Transverse colon (tissue), 4 donors: ENCODE data around the gene PCLO. TPM values are rescaled to one million over a fixed set of nuclear protein-coding genes. Genes with fewer than 3 reads are reported as not detected.

Experiments
- DNase-seq: peaks from one replicate; pipeline ENCODE4 v3.0.0-alpha.2; 2019
- H3K27ac ChIP-seq, 4 donors: fragments of 200-600 bp; sonication (generic); 2 replicates each; pipeline ENCODE4 v1.5.1; 2016 to 2018; ENCODE audit warnings: inconsistent platforms in 4 of 4
- H3K27me3 ChIP-seq: fragments of 200-600 bp; sonication (generic); 2 replicates; pipeline ENCODE4 v1.5.1; 2017; ENCODE audit warnings: inconsistent platforms
- H3K36me3 ChIP-seq, 4 donors: fragments of 200-600 bp; sonication (generic); 2 replicates each; pipeline ENCODE4 v1.5.1; 2017 to 2019; ENCODE audit warnings: inconsistent platforms in 4 of 4
- H3K4me1 ChIP-seq, 4 donors: fragments of 200-600 bp; sonication (generic); 2 replicates each; pipeline ENCODE4 v1.5.1; 2017 to 2020; ENCODE audit warnings: inconsistent platforms in 4 of 4
- H3K4me3 ChIP-seq, 4 donors: fragments of 200-600 bp; sonication (generic); 1 replicate in 1 of 4; 2 replicates in 3 of 4; pipeline versions ENCODE4 v1.5.1 to v1.6.1; 2017 to 2019; ENCODE audit warnings: inconsistent platforms in 4 of 4
- H3K9me3 ChIP-seq, 2 donors: fragments of 200-600 bp; sonication (generic); 2 replicates each; pipeline ENCODE4 v1.5.1; 2017 to 2019; ENCODE audit warnings: inconsistent platforms in 2 of 2
- EP300 ChIP-seq: sonication (generic); formaldehyde crosslinking; IDR thresholded peaks from one replicate; pipeline ENCODE4 v1.6.1; 2017; ENCODE audit warnings: antibody characterized with exemption, low read depth
- POLR2A ChIP-seq: fragments of 450-650 bp; IDR thresholded peaks from one replicate; pipeline ENCODE4 v1.6.1; 2016; ENCODE audit warnings: antibody characterized with exemption, mild to moderate bottlenecking, moderate library complexity
- POLR2AphosphoS5 ChIP-seq, 3 donors: sonication (generic); formaldehyde crosslinking; IDR thresholded peaks; one replicate each; pipeline ENCODE4 v1.6.1; 2016; ENCODE audit warnings: antibody characterized with exemption in 3 of 3
- WGBS, 2 donors: methylation state at CpG; one replicate each; pipeline ENCODE4 v1.1.5; 2018; ENCODE audit warnings: low coverage in 1 of 2; 5-methylcytosine and 5-hydroxymethylcytosine counted together
- in situ Hi-C, 4 donors: fragments of 200-750 bp; cut with MboI; loops; one replicate each; pipeline versions ENCODE4 v1.15.0 to v1.15.1; 2017; ENCODE audit warnings: low sequenced_read_pairs in 3 of 4, low pct_ligation_motif_present in 1 of 4, low pct_unique_long_range_greater_than_20kb in 1 of 4
- intact Hi-C: fragments of 100-400 bp; cut with DNase I; formaldehyde crosslinking; loops from one replicate; pipeline ENCODE4 v1.15.1; 2023; ENCODE audit warnings: low total_unique reads
- total RNA-seq, 4 donors: library from RNA; depleted of rRNA; stranded (reverse); fragments of >200 nt; gene quantifications; one replicate each; pipeline ENCODE4 v1.1.0, GENCODE V29; 2016
- TF ChIP-seq, protein P1 (sequence below), 5 experiments: fragments of 200-600 bp in 3 of 5; fragments of 450-650 bp in 2 of 5; sonication (generic) in 3 of 5; IDR thresholded peaks; 1 replicate in 2 of 5; 2 replicates in 3 of 5; pipeline ENCODE4 v1.5.1; 2016 to 2017; ENCODE audit warnings: antibody characterized with exemption in 5 of 5, inconsistent platforms in 3 of 5, mild to moderate bottlenecking in 2 of 5, moderate library complexity in 1 of 5

The PCLO gene
- total RNA-seq, 4 donors from 2014 or later = 9.8 to 39.8 (median 16.2) TPM

DNA sequence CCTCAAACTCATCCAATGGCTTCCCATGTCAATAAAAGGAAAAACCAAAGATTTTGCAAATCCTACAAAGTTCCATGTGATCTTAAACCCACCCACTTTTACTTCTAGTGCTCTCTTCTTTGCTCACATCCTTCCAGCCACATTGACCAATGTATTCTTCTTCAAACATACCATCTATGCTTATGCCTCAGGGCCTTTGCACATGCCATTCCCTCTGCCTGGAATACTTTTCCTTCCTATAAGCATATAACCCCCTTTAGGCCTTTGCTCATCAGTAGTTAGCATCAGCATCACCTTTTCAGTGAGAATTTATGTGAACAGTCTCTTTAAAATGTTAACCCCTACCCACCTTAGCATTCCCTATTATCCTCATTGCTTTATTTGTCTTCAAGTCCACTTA is 11.0 kb upstream of the PCLO start:
- H3K4me3 ChIP-seq = no peak overlapping the region
- no peaks in the 10 kb centered on the region for H3K4me1 ChIP-seq
- no peaks in the 10 kb centered on the region for H3K9me3 ChIP-seq
- intact Hi-C loops (no loop called here), in situ Hi-C loops (no loop called here)
- no peaks in the 10 kb centered on the region for H3K27me3 ChIP-seq
- no peak for DNase-seq
- no peak for TF ChIP-seq POLR2A
- TF ChIP-seq EP300 = no peak
- no peak for TF ChIP-seq POLR2AphosphoS5 (IDR thresholded peaks at IDR 0.05)
- TF ChIP-seq, protein P1, sequence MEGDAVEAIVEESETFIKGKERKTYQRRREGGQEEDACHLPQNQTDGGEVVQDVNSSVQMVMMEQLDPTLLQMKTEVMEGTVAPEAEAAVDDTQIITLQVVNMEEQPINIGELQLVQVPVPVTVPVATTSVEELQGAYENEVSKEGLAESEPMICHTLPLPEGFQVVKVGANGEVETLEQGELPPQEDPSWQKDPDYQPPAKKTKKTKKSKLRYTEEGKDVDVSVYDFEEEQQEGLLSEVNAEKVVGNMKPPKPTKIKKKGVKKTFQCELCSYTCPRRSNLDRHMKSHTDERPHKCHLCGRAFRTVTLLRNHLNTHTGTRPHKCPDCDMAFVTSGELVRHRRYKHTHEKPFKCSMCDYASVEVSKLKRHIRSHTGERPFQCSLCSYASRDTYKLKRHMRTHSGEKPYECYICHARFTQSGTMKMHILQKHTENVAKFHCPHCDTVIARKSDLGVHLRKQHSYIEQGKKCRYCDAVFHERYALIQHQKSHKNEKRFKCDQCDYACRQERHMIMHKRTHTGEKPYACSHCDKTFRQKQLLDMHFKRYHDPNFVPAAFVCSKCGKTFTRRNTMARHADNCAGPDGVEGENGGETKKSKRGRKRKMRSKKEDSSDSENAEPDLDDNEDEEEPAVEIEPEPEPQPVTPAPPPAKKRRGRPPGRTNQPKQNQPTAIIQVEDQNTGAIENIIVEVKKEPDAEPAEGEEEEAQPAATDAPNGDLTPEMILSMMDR (IDR thresholded peaks at IDR 0.05) = no peak
- no peak overlapping the region for H3K27ac ChIP-seq
- H3K36me3 ChIP-seq = no peaks in the 10 kb centered on the region

DNA sequence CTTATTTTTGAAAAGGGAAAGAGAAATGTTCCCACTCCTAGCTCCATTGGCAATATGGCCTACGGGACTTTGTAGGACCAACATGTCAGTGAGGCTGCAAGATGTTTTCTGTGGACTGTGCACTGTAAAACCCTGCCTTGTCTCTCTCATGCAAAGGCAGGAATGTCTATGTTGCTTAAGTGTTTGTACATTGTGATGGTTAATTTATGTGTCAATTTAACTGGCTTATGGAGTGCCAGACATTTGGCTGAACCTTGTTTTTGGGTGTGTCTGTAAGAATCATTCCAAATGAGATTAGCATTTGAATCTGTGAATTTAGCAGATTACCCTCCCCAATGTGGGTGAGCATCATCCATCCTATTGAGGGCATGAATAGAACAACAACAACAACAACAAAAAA is 4.1 kb upstream of the PCLO start:
- Histone ChIP-seq H3K4me3 (no peak overlapping the region), H3K4me1 (peaks cover 0 to 8% (median 4%) of the 10 kb centered on the region in 4 donors), H3K27me3 (peaks cover 3% of the 10 kb centered on the region), H3K27ac (no peak overlapping the region), H3K9me3 (no peaks in the 10 kb centered on the region), H3K36me3 (no peaks in the 10 kb centered on the region)
- TF ChIP-seq, protein P1 (IDR thresholded peaks at IDR 0.05) = no peak
- WGBS, 2 donors = 50 to 65% methylated on average over 1 of the region's 1 CpG
- DNase-seq = no peak
- in situ Hi-C loops (no loop called here), intact Hi-C loops (no loop called here)

DNA sequence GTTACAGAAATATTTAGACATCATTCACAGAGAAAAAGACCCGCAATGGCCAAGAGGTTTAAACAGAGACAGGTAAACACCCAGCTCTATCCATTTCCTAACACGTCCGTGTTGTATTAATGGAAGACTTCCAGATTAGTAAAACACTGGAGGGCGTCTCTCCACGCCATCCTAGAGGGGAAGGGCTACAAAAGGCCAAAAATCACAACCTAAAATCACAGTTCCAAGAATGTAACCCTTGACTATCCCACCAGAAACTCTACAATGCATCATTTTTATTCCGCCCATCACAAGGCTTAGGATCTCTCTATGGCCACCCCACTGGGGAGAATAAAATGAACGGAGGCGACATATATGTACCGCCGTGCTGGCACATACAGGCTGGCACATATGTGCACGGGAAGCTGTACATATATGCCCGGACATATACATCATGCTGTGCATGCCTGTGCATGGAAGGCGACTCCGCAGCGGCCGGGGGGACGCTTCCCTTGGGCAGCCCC is 734 bp downstream of the PCLO start:
- Histone ChIP-seq H3K9me3 (no peaks in the 10 kb centered on the region), H3K4me3 (peak overlapping the region; percentile 30 to 58 (median 43)), H3K36me3 (no peaks in the 10 kb centered on the region), H3K4me1 (peaks cover 0 to 14% (median 4%) of the 10 kb centered on the region in 4 donors), H3K27me3 (peaks cover 3% of the 10 kb centered on the region), H3K27ac (peak overlapping the region; percentile 70 to 85 (median 78))
- in situ Hi-C loops = no loop called here
- TF ChIP-seq, protein P1 (IDR thresholded peaks at IDR 0.05) = no peak
- no peak for TF ChIP-seq POLR2AphosphoS5 (IDR thresholded peaks at IDR 0.05)
- TF ChIP-seq EP300 = no peak
- no peak for TF ChIP-seq POLR2A
- intact Hi-C loops = no loop called here
- 4 to 10% methylated on average over 4 to 17 of the region's 17 CpGs for WGBS, 2 donors
- DNase-seq = no peak

DNA sequence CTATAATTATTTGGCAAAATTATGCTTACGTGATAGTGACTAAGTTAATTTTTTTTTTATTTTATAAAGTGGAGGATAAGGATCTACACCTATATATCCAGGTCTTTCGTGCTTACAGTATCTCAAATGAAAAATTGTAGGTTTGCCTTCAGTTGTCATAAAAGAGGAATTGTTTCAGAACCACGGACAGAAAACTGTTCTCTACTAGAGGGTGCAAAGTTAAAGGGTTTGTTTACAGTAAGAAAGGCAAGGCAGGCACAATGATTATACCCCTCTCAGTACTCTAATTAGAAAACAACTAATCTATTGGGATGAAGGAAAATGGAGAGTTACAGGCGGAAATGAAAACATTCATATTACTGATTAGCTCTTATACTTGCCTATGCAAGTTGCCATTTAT is 1.5 kb downstream of the PCLO start:
- intact Hi-C loops (no loop called here), in situ Hi-C loops (no loop called here)
- TF ChIP-seq, protein P1 (IDR thresholded peaks at IDR 0.05) = no peak
- TF ChIP-seq POLR2AphosphoS5 (IDR thresholded peaks at IDR 0.05) (no peak), EP300 (no peak), POLR2A (no peak)
- Histone ChIP-seq H3K27me3 (peaks cover 3% of the 10 kb centered on the region), H3K4me1 (peaks cover 0 to 14% (median 5%) of the 10 kb centered on the region in 4 donors), H3K27ac (no peak overlapping the region), H3K4me3 (no peak overlapping the region), H3K9me3 (no peaks in the 10 kb centered on the region), H3K36me3 (no peaks in the 10 kb centered on the region)
- no peak for DNase-seq
- 43 to 54% methylated on average over 4 of the region's 4 CpGs for WGBS, 2 donors
